Rectal smooth muscle tissue (tissue), 1 donor: Measurements from ENCODE around the gene PRKCE.

ENCODE experiments used
- H3K27ac ChIP-seq: one replicate; pipeline ENCODE4 v1.7.0; 2013; ENCODE audit warnings: low read depth, low read length, inconsistent platforms
- H3K27me3 ChIP-seq: one replicate; pipeline ENCODE4 v1.7.0; 2013; ENCODE audit warnings: low read length; ENCODE audit not compliant: control insufficient read depth, insufficient read depth
- H3K36me3 ChIP-seq: one replicate; pipeline ENCODE4 v1.7.0; 2013; ENCODE audit warnings: low read length; ENCODE audit not compliant: control insufficient read depth, insufficient read depth
- H3K4me1 ChIP-seq: one replicate; pipeline ENCODE4 v1.7.0; 2013; ENCODE audit warnings: low read length; ENCODE audit not compliant: control insufficient read depth, insufficient read depth
- H3K4me3 ChIP-seq: one replicate; pipeline ENCODE4 v1.7.0; 2013; ENCODE audit warnings: low read length
- H3K9ac ChIP-seq: one replicate; pipeline ENCODE4 v1.7.0; 2013; ENCODE audit warnings: low read length

Gene PRKCE

DNA sequence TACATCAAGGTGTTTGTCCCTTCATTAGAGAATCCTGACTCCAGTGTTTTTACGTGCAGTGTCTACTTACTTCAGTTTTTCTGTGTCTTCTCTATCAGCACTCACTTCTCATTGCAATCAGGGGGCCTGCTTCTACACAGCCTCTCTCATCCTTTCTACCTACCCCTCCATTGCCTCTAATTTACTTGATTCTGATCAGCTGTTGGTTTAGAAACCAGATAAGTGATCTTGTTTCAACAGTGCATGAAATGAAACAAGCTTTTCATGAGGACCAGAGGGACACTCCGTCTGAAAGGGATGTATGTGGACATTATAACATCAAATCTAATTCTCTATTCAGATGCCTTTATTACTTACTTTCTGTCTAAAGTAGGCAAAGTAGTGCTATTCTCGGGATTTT lies 136.9 kb downstream of the PRKCE start:
- H3K4me1 ChIP-seq = peaks cover 3% of the 10 kb centered on the region
- no peak overlapping the region for H3K27ac ChIP-seq
- no peak overlapping the region for H3K9ac ChIP-seq
- H3K36me3 ChIP-seq = no peaks in the 10 kb centered on the region
- H3K4me3 ChIP-seq = no peak overlapping the region
- no peaks in the 10 kb centered on the region for H3K27me3 ChIP-seq

DNA sequence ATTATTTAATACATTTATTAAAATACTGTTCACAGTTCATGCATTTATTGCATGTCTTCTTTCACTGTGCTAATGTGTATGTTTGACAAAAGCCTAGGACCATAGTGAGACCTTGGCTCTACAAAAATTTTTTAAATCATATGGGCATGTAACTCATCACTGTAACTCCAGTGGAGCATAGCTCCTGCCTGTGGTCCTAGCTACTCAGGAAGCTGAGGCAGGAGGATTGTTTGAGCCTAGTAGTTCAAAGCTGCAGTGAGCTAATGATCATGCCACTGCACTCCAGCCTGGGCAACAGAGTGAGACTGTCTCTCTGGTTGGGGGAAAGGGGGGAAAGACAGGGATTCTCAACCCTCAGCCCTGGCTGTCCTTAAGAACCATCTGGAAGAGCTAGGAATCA lies 137.8 kb downstream of the PRKCE start:
- Histone ChIP-seq H3K27ac (no peak overlapping the region), H3K9ac (no peak overlapping the region), H3K36me3 (no peaks in the 10 kb centered on the region), H3K4me1 (peaks cover 4% of the 10 kb centered on the region), H3K27me3 (no peaks in the 10 kb centered on the region), H3K4me3 (no peak overlapping the region)

DNA sequence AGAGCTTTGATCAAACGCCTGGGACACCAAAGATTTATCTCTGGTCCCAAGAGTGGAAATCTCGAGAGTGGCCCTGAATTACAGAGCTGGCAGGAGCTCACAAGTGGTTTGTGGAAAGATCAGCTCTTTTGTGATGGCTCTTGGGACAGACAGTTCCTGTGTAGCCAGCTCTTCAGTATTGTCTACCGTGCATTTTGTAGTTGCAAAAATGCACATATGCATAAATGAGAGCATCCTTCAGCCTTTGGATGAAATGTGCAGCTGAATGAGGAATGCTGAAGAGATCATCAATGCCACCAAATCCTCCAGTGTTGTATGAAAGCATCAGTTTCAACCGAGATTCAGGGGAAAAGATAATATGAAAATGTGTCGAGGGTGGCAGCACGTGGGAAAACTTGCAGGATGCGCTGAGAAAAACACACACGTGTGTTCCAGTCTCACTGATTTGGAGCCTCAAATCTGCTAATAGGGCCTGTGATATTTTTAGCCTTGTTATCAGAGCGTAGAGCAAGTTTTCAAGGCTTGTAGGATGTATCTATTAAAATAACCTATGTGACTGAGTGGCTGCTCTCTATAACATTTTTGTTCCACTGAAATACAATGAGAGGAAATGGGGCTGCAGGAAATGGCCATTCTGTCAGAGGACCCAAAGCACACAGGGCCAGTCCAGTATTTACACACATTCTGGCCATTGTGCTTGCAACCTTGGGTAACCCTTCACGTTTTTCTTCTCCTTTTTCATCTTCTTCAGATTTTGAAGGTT lies 138.7 kb downstream of the PRKCE start:
- no peaks in the 10 kb centered on the region for H3K36me3 ChIP-seq
- H3K4me3 ChIP-seq = no peak overlapping the region
- H3K4me1 ChIP-seq = peaks cover 4% of the 10 kb centered on the region
- no peak overlapping the region for H3K9ac ChIP-seq
- no peaks in the 10 kb centered on the region for H3K27me3 ChIP-seq
- no peak overlapping the region for H3K27ac ChIP-seq

DNA sequence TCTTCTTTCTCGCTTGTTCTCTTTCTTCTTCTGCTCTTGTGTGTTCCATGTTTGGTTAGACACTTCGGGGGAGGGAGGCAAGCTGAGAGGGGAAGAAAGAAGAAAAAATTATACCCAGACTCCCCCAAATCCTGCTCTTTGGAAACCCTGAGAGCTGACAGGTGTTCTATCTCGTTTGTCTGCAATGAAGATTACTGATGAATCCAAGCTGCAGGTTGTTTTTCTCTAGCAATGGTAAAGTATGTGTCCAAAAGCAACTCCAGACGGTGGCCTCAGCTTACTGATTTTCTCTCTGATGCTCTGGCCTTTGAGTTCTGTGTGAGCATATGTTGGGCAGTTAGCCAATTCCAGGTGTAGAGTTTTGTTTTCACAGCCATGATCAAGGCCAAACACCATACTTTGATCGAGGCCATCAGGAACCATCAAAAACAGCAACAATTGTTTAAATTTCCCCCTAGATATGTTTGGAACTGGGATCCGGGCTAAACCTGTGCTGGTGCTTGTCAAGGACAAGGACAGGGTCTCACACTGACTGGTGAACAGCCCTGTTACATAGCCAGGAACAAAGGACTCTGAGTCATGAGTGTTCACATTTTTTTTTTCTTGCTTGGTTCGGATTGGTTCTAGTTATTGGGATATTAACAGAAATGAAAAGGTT lies 142.0 kb downstream of the PRKCE start:
- no peak overlapping the region for H3K9ac ChIP-seq
- no peak overlapping the region for H3K27ac ChIP-seq
- no peaks in the 10 kb centered on the region for H3K27me3 ChIP-seq
- H3K4me1 ChIP-seq = peaks cover 4% of the 10 kb centered on the region
- H3K4me3 ChIP-seq = no peak overlapping the region
- H3K36me3 ChIP-seq = no peaks in the 10 kb centered on the region

DNA sequence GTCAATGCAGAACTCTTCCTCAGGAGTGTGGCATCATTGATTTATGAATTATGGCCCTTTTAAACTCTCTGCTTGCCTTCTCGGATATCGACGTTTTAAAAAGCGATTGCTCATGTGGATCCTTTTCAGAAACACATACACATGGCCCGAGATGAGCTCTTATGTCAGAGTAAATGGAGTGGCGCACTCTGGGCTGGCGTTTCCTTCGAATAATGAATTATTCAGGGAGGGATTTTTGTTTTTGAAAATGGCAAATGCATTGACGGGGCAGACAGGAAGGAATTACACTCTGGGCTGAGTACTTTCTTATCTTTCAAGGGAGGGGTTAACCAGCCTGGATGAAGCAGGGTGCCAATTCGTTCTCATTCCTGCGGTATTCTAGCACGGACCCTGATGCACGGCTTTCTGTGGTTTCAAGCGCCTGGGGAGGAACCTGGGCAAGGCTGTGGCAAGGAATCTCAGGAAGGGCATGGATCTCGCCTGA lies 142.7 kb downstream of the PRKCE start:
- Histone ChIP-seq H3K9ac (no peak overlapping the region), H3K27ac (no peak overlapping the region), H3K36me3 (no peaks in the 10 kb centered on the region), H3K27me3 (no peaks in the 10 kb centered on the region), H3K4me3 (no peak overlapping the region), H3K4me1 (peaks cover 4% of the 10 kb centered on the region)

DNA sequence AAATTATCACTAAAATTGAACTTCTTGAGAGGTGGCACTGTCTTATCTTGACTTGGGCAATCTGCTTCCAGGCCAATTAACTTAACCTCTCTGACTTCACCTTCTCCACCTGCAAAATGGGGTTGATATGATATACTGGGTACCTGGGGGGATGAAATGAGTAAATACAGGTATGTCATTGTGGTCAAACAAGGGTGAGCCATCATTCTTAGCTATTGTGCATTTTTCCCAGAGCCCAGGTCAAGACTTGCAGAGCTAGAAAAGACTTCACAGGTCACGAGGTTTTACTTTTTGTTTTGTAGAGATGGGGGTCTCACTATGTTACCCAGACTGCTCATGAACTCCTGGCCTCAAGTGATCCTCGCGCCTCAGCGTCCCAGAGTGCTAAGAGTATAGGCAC lies 145.0 kb downstream of the PRKCE start:
- Histone ChIP-seq H3K36me3 (no peaks in the 10 kb centered on the region), H3K27ac (no peak overlapping the region), H3K4me1 (peaks cover 4% of the 10 kb centered on the region), H3K4me3 (no peak overlapping the region), H3K9ac (no peak overlapping the region), H3K27me3 (no peaks in the 10 kb centered on the region)

DNA sequence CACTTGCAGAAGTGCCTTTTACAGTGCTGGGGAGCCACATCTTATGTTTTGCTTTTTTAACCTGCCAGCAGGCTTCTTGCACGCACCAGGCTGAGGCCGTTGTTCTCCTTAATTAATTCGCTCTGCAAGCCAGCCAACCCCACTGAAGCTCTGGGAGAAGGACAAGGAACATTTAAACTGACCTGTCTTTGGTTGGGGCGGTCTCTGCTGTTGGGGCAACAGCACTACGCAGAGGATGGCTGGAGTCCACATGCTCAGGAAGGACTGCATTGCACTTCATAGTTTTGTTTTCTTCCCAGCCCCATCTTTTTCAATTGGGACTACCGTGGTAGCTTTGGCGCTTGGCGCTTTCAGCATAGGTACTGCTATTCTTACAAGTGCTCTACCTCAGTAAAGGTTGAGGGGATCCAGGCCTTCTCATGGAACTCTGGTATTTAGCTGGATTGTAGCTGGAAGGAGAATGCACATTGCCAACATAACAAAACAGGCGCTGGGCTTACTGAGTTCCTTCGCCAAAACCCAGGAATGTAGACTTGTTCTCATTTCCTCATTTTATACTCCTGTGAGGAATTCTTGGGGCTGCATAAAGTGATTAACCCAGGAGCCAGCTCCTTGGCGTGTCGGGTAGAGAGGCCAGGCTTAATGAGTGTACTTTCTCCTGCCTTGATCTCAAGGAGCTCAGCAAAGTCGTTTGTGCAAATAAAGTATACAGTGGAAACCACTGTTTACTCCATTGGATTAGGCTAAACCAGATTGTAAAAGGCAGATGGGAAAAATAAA lies 146.2 kb downstream of the PRKCE start:
- Histone ChIP-seq H3K9ac (no peak overlapping the region), H3K4me3 (no peak overlapping the region), H3K36me3 (no peaks in the 10 kb centered on the region), H3K4me1 (peaks cover 4% of the 10 kb centered on the region), H3K27me3 (no peaks in the 10 kb centered on the region), H3K27ac (no peak overlapping the region)

DNA sequence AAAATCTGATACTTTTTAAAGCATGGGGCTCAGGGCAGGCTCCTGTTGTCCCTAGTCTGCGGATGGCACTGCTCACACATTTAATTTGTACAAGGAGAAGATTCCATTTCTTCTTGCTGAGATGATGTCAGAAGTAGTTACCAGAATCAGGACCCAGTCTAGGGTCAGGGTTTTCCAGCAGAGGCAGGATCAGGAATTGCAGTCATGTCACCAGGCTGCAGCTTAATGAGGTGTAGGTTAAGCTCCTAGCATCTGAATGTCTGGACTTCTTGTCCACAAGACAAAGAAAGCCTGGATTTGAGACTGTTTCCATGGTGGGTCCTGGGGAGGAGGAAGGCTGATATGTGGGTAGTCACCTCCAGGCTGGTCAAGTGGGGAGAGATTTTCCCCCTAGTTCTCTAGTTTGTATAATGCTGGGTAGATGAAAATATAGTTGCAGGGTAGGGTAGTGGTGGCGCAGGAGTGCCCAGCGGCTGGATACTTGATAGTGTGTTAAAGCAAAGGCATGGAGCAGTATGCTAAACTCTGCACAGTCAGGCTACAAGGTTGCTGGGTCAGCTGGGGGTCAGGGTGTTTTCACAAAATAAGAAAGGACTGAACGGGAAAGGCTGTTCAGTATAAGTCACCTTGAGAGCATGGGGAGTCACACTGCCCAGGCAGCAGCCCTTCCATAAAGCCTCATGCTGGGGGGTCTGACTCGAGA lies 148.4 kb downstream of the PRKCE start:
- Histone ChIP-seq H3K36me3 (no peaks in the 10 kb centered on the region), H3K4me3 (no peak overlapping the region), H3K9ac (no peak overlapping the region), H3K27ac (no peak overlapping the region), H3K27me3 (no peaks in the 10 kb centered on the region), H3K4me1 (no peaks in the 10 kb centered on the region)

DNA sequence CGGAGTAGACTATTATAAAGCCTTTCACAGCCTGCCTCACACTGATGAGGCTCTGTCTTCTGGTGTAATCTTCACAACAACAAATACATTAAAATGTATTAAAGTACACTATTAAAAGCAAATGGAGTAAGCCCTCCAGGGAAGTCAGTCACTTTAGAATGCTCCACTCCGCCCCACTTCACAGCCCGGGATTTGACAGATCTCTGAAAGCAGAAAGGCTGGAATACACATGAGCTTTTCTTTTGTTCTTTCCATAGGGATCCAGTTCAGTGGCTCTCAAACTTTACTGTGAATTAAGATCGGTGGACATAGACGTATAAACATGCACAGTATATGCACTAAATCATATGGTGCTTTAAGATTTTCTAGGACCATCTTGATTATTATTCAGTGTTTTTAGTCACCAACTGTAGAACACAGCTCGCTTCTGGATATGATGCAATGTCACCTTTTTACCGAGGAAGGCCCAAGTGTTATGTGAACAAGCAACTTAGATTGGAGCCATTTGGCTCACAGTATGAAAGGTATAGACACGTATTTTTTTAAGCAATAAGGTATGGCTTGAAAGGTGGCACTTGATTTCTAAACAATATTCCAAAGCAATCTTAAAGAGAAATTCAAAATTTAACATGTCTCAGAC lies 151.1 kb downstream of the PRKCE start:
- Histone ChIP-seq H3K4me1 (no peaks in the 10 kb centered on the region), H3K36me3 (no peaks in the 10 kb centered on the region), H3K4me3 (no peak overlapping the region), H3K27ac (no peak overlapping the region), H3K27me3 (no peaks in the 10 kb centered on the region), H3K9ac (no peak overlapping the region)

DNA sequence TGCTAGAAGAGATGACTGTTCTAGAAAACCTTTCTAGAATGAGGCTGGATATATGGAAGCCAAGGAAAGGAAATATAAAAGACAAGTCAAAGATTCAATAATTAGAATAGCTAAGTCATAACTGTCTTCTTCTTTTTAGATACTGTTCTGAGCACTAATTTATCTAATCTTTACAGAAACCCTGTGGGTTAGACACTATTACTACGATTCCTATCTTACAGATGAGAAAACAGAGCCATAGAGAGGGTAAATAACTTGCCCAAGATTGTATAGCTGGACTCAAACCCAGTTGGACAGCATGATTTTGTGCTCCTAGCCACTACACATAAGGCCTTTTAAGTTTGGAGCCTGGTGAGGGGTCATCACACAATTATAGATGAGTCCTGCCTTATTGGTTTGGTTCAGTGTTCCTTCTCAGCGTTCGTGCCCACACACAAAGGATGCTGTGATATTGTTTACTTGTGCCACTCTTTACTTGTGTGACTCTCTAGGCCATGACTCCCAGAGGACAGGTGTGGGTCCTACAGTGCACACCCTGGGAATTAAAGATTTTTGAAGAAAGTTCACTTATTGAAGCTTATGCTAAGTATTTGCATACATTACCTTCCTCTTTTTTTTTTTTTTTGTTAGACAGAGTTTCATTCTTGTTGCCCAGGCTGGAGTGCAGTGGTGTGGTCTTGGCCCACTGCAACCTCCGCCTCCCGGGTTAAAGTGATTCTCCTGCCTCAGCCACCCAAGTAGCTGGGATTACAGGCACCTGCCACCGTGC lies 153.7 kb downstream of the PRKCE start:
- H3K27ac ChIP-seq = no peak overlapping the region
- no peak overlapping the region for H3K9ac ChIP-seq
- no peaks in the 10 kb centered on the region for H3K4me1 ChIP-seq
- H3K4me3 ChIP-seq = no peak overlapping the region
- no peaks in the 10 kb centered on the region for H3K36me3 ChIP-seq
- no peaks in the 10 kb centered on the region for H3K27me3 ChIP-seq

DNA sequence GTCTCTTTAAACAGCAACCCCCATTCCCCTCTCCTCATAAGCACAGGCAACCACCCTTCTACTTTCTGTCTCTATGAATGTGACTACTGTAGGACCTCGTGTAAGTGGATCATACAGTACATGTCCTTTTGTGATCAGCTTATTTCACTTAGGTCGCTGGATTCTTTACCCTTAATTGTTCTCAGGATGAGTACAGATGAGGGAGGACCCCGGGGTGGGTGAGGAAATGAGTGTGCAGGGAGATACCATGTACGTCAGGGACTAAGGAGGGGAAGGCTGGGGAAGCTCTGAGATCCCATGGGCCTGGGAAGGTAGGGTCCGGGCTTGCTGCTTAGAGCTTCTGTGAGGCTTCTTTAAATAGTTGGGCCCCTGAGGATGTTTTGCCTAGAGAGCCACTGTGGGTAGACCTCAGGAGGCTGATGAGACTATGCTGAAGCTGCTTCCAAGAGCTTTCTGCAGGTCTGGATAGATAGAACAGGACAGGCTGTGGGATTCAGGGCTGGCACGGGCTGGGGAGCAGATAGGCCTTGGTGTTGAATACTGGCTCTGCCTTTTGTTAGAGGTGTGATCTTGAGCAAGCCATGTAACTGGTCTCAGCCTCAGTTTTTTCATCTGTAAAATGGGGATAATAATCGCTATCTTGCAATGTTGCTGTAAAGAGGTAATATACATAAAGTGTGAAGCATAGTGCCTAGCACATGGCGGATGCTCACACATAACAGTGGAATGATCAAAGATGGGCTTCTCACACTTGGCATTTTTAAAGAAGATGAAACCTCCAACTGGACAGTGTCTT lies 155.3 kb downstream of the PRKCE start:
- Histone ChIP-seq H3K4me3 (no peak overlapping the region), H3K27me3 (no peaks in the 10 kb centered on the region), H3K4me1 (peaks cover under 1% of the 10 kb centered on the region), H3K9ac (no peak overlapping the region), H3K27ac (no peak overlapping the region), H3K36me3 (no peaks in the 10 kb centered on the region)
